Transverse colon (tissue), 4 donors: ENCODE results near the gene CD226.

Source experiments
- EP300 ChIP-seq: sonication (generic); formaldehyde crosslinking; IDR thresholded peaks from one replicate; pipeline ENCODE4 v1.6.1; 2017; ENCODE audit warnings: antibody characterized with exemption, low read depth
- POLR2A ChIP-seq: fragments of 450-650 bp; IDR thresholded peaks from one replicate; pipeline ENCODE4 v1.6.1; 2016; ENCODE audit warnings: antibody characterized with exemption, mild to moderate bottlenecking, moderate library complexity
- POLR2AphosphoS5 ChIP-seq, 3 donors: sonication (generic); formaldehyde crosslinking; IDR thresholded peaks; one replicate each; pipeline ENCODE4 v1.6.1; 2016; ENCODE audit warnings: antibody characterized with exemption in 3 of 3
- TF ChIP-seq, protein P1 (sequence below), 5 experiments: fragments of 200-600 bp in 3 of 5; fragments of 450-650 bp in 2 of 5; sonication (generic) in 3 of 5; IDR thresholded peaks; 1 replicate in 2 of 5; 2 replicates in 3 of 5; pipeline ENCODE4 v1.5.1; 2016 to 2017; ENCODE audit warnings: antibody characterized with exemption in 5 of 5, inconsistent platforms in 3 of 5, mild to moderate bottlenecking in 2 of 5, moderate library complexity in 1 of 5

DNA sequence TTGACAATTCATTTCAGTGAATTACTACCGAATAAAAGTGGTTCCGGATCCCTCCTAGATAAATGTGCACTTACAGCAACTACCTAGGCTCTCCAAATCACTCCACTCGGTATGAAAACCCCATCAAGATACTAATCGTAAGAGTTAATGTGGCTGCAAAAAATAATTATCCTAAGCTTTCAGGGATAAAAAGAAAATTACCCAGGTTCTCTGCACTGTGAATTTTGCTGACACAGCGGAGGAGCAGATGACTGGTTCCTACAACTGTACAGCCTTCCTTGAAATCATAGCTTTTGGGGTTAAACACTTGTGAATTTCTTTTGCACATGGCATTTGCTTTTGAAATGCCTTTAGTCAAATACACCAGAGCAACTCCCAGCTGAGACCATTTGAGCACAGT, 104.7 kb downstream of the CD226 start:
- no peak for TF ChIP-seq POLR2AphosphoS5 (IDR thresholded peaks at IDR 0.05)
- TF ChIP-seq, protein P1, sequence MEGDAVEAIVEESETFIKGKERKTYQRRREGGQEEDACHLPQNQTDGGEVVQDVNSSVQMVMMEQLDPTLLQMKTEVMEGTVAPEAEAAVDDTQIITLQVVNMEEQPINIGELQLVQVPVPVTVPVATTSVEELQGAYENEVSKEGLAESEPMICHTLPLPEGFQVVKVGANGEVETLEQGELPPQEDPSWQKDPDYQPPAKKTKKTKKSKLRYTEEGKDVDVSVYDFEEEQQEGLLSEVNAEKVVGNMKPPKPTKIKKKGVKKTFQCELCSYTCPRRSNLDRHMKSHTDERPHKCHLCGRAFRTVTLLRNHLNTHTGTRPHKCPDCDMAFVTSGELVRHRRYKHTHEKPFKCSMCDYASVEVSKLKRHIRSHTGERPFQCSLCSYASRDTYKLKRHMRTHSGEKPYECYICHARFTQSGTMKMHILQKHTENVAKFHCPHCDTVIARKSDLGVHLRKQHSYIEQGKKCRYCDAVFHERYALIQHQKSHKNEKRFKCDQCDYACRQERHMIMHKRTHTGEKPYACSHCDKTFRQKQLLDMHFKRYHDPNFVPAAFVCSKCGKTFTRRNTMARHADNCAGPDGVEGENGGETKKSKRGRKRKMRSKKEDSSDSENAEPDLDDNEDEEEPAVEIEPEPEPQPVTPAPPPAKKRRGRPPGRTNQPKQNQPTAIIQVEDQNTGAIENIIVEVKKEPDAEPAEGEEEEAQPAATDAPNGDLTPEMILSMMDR (IDR thresholded peaks at IDR 0.05) = no peak
- TF ChIP-seq POLR2A = no peak
- no peak for TF ChIP-seq EP300
